GM12872 (cell line): Measurements from ENCODE around the gene COMMD2.

Source experiments
- CTCF ChIP-seq: IDR thresholded peaks from 3 replicates; pipeline ENCODE4 v1.5.1; 2011; ENCODE audit warnings: low read depth, mild to moderate bottlenecking, low read length, moderate library complexity; ENCODE audit not compliant: insufficient read depth

Gene COMMD2

GRCh38 chr3:149772861-149773260, 20.6 kb upstream of the COMMD2 start:
- TF ChIP-seq CTCF = no peak

GRCh38 chr3:149771652-149772271, 19.5 kb upstream of the COMMD2 start:
- peak; percentile 83 for TF ChIP-seq CTCF

- peak; percentile 39; the same call in 2 of the 3 replicates for TF ChIP-seq CTCF
Observed at GRCh38 chr3:149770246-149770645, 18.0 kb upstream of the COMMD2 start.

- no peak for TF ChIP-seq CTCF
Observed at GRCh38 chr3:149768704-149769103, 16.4 kb upstream of the COMMD2 start.

GRCh38 chr3:149767720-149768119, 15.4 kb upstream of the COMMD2 start:
- no peak for TF ChIP-seq CTCF

- TF ChIP-seq CTCF = peak; percentile 42; the same call in 2 of the 3 replicates
Observed at GRCh38 chr3:149765762-149766334, 13.6 kb upstream of the COMMD2 start.

- no peak for TF ChIP-seq CTCF
Observed at GRCh38 chr3:149764302-149764701, 12.0 kb upstream of the COMMD2 start.
